ENCODE results near the gene NRXN3.

GRCh38 chr14:79246173-79246572, 1076.0 kb downstream of the NRXN3 start:
- TF ChIP-seq CTCF (IDR thresholded peaks at IDR 0.05) (no peak), POLR2A (IDR thresholded peaks at IDR 0.05) (no peak)
